A673 (cell line): ENCODE measurements around the gene DNMT3A. TPM values are rescaled to one million over a fixed set of nuclear protein-coding genes. Genes with fewer than 3 reads are reported as not detected.

ENCODE experiments used
- BruUV-seq: library from RNA; stranded (reverse); fragments of 400-500 nt; replicated peaks from 2 replicates; lab custom pipeline; 2021; lab: Mats Ljungman, UMichigan
- CTCF ChIA-PET: fragments of 300-600 bp; sonication (Branson Sonifier 250); formaldehyde crosslinking; loops from one replicate; lab custom pipeline; 2022; ENCODE audit warnings: antibody characterized with exemption; lab: Charles Lee
- POLR2A ChIA-PET: fragments of 300-600 bp; sonication (Branson Sonifier 250); formaldehyde crosslinking; loops from one replicate; lab custom pipeline; 2022; ENCODE audit warnings: antibody characterized with exemption; ENCODE audit not compliant: low non-redundant PET; lab: Charles Lee
- DNase-seq: peaks from one replicate; pipeline ENCODE4 v3.0.0-alpha.2; 2015; ENCODE audit warnings: low spot score
- H3K27ac ChIP-seq: fragments of 200-600 bp; sonication (generic); 2 replicates; pipeline ENCODE4 v1.5.1; 2016; ENCODE audit warnings: mixed run types, low read depth, mild to moderate bottlenecking, mixed read lengths, antibody characterized with exemption, low read length; ENCODE audit not compliant: poor library complexity, severe bottlenecking
- H3K27me3 ChIP-seq: fragments of 200-600 bp; sonication (generic); replicated peaks from 2 replicates; pipeline ENCODE4 v1.6.1; 2017; ENCODE audit warnings: mixed run types, low read depth, mild to moderate bottlenecking, mixed read lengths, antibody characterized with exemption, low read length; ENCODE audit not compliant: insufficient read depth, poor library complexity
- H3K36me3 ChIP-seq: fragments of 200-600 bp; sonication (generic); 2 replicates; pipeline ENCODE4 v1.6.1; 2016; ENCODE audit warnings: mixed run types, mild to moderate bottlenecking, mixed read lengths, antibody characterized with exemption, low read length; ENCODE audit not compliant: insufficient read depth, poor library complexity, severe bottlenecking
- H3K4me1 ChIP-seq: fragments of 200-600 bp; sonication (generic); 2 replicates; pipeline ENCODE4 v1.6.1; 2017; ENCODE audit warnings: mixed run types, mild to moderate bottlenecking, mixed read lengths, antibody characterized with exemption, low read length; ENCODE audit not compliant: insufficient read depth, poor library complexity, severe bottlenecking
- H3K4me3 ChIP-seq: fragments of 200-600 bp; sonication (generic); 2 replicates; pipeline ENCODE4 v1.5.1; 2016; ENCODE audit warnings: low read depth, mixed run types, mild to moderate bottlenecking, mixed read lengths, low read length; ENCODE audit not compliant: poor library complexity, severe bottlenecking
- H3K9me3 ChIP-seq: fragments of 200-600 bp; sonication (generic); 2 replicates; pipeline ENCODE4 v1.6.1; 2016; ENCODE audit warnings: mixed run types, low read depth, mild to moderate bottlenecking, mixed read lengths, antibody characterized with exemption, low read length; ENCODE audit not compliant: poor library complexity, severe bottlenecking
- EZH2 ChIP-seq: fragments of 200-600 bp; sonication (generic); IDR thresholded peaks from 2 replicates; pipeline ENCODE4 v1.6.1; 2017; ENCODE audit warnings: borderline replicate concordance, low read depth, mild to moderate bottlenecking, mixed read lengths, antibody characterized with exemption, low read length; ENCODE audit not compliant: poor library complexity, severe bottlenecking
- intact Hi-C: fragments of 100-400 bp; cut with micrococcal nuclease; formaldehyde crosslinking; loops from one replicate; pipeline ENCODE4 v1.10.0; 2022; ENCODE audit not compliant: unreplicated experiment
- total RNA-seq: library from RNA; stranded (reverse); gene quantifications from 2 replicates; pipeline ENCODE4 v1.2.3, GENCODE V29; 2021
- TF ChIP-seq, protein P1 (sequence below): fragments of 300-800, 200-600 bp; sonication (generic); conservative IDR thresholded peaks from 2 replicates; pipeline ENCODE4 v1.5.1; 2017; ENCODE audit warnings: low read depth, mild to moderate bottlenecking, antibody characterized with exemption, low read length, moderate library complexity, mixed read lengths

The DNMT3A gene
- total RNA-seq, 1 experiment from 2014 or later = 109 TPM

DNA sequence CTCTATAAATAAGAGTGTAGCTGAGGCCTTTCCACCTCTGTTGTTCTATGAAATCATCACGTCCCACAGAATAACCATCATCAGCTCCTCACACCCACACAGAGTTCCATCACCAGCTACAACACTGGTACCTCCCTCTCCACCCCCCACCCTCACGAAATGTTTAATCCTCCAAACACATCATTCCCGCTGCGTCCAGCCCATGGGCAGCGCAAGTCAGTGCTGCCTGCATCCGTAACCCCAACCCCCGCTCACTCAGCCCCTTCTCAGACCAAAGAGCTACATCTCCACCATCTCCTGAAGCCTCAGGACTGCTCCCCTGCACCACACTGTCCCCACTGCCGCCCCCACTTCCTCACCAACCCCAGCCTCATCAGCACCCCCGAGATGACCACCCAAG, 19.4 kb downstream of the DNMT3A start:
- no TSS peak for BruUV-seq
- no peaks in the 10 kb centered on the region for H3K4me1 ChIP-seq
- intact Hi-C loops = no loop called here
- no peak overlapping the region for H3K4me3 ChIP-seq
- CTCF ChIA-PET = interaction anchor here (0.5 kb wide), 1 partner anchor 13 kb away, joined by 3 read pairs; no protein-coding TSS in a partner anchor
- no peak for DNase-seq
- TF ChIP-seq, protein P1, sequence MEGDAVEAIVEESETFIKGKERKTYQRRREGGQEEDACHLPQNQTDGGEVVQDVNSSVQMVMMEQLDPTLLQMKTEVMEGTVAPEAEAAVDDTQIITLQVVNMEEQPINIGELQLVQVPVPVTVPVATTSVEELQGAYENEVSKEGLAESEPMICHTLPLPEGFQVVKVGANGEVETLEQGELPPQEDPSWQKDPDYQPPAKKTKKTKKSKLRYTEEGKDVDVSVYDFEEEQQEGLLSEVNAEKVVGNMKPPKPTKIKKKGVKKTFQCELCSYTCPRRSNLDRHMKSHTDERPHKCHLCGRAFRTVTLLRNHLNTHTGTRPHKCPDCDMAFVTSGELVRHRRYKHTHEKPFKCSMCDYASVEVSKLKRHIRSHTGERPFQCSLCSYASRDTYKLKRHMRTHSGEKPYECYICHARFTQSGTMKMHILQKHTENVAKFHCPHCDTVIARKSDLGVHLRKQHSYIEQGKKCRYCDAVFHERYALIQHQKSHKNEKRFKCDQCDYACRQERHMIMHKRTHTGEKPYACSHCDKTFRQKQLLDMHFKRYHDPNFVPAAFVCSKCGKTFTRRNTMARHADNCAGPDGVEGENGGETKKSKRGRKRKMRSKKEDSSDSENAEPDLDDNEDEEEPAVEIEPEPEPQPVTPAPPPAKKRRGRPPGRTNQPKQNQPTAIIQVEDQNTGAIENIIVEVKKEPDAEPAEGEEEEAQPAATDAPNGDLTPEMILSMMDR = no peak
- TF ChIP-seq EZH2 = no peak
- no peaks in the 10 kb centered on the region for H3K27me3 ChIP-seq
- peaks cover 11% of the 10 kb centered on the region for H3K36me3 ChIP-seq
- POLR2A ChIA-PET = no interaction called here
- H3K27ac ChIP-seq = no peak overlapping the region
- peaks cover 10% of the 10 kb centered on the region for H3K9me3 ChIP-seq

DNA sequence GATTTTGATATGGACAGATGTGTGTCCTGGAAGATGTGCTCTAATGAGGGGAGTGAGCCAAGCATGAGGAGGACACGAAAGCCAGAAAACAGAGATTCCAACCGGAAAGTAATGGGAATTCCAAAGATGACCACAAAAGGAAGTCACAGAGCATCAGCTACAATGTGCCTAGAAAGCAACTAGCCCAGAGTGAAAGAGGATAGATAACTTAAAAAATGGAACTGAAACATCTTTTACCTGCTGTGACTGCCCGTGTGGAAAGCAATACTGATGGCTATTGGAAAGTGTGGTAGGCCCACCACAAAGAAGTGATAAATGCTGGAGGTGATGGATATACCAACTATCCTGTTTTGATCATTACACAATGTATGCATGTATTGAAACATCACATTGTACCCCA, 21.6 kb downstream of the DNMT3A start:
- TF ChIP-seq, protein P1 = no peak
- no peak for TF ChIP-seq EZH2
- no peak for DNase-seq
- ChIA-PET CTCF (no interaction called here), POLR2A (interaction anchor here (0.7 kb wide), 2 partner anchors 42 to 1056 kb away, joined by 4 to 7 read pairs; no protein-coding TSS in a partner anchor)
- H3K4me3 ChIP-seq = no peak overlapping the region
- no TSS peak for BruUV-seq
- no peaks in the 10 kb centered on the region for H3K36me3 ChIP-seq
- intact Hi-C loops = no loop called here
- H3K4me1 ChIP-seq = peaks cover 5% of the 10 kb centered on the region
- no peak overlapping the region for H3K27ac ChIP-seq
- no peaks in the 10 kb centered on the region for H3K27me3 ChIP-seq
- H3K9me3 ChIP-seq = no peaks in the 10 kb centered on the region

DNA sequence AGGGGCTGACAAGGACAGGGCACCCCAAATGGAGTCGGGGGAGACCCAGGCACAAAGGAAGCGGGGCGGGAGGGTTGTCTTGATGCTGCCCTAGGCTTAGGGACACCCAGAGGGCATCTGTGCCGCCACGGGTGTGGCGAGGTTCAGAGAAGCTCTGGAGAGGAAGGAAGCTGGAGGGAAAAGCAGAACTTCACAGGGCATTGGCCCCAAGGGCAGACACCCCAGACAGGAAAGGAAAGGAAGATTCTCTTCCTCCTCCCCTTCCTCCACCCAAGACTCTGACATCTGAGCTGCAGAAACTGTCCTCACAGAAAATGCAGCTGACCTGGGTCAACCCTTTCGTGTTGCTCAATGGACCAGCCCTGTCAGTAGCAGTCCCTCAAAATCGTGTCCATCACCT, 25.6 kb downstream of the DNMT3A start:
- TF ChIP-seq, protein P1 = no peak
- no peak for TF ChIP-seq EZH2

More for the DNA sequence above, 25.6 kb downstream of the DNMT3A start:
- Histone ChIP-seq H3K27me3 (no peaks in the 10 kb centered on the region), H3K27ac (no peak overlapping the region), H3K4me3 (no peak overlapping the region), H3K4me1 (peaks cover 36% of the 10 kb centered on the region), H3K36me3 (peaks cover 5% of the 10 kb centered on the region), H3K9me3 (no peaks in the 10 kb centered on the region)
- POLR2A ChIA-PET = interaction anchor here (0.6 kb wide), 1 partner anchor 25 kb away, joined by 8 read pairs; no protein-coding TSS in a partner anchor
- CTCF ChIA-PET = interaction anchor here (0.5 kb wide), 1 partner anchor 411 kb away, joined by 3 read pairs; no protein-coding TSS in a partner anchor
- intact Hi-C loops = no loop called here
- no peak for DNase-seq
- no TSS peak for BruUV-seq
